ENCODE measurements around the gene CUEDC1.

DNA sequence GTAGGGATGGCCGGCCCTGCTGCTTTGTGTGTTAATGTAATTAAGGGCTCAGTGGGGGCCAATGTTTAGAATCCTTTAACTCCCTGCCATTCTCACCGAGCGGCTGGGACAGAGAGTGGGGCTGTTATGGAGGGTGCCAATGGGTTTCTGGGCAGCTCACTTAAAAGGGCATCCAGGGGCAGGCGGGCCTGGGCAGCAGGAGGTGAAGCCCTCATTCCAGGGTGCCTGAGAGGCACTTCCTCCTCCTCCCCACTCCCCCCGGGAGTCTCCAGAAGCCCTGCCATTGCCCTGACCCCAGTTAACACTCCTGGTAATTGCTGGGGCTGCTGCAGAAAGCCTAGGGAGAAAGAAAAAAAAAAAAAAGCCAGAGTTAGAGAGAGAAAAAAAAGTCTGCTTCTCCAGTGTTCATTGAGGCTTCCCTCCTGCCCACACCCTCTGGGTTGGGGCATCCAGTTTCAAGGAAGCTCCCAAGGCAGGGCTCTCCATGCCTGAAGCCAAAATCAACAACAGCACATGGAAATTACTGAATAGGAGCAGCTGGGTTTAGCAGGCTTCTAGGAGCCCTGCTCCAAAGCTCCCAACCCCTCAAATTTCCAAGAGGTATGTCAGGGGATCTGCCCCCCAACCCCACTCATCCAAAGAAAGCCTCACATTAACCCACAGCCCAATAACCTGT, 28.0 kb downstream of the CUEDC1 start:
- TF ChIP-seq EZH2 (IDR thresholded peaks at IDR 0.05; ENCODE audit: insufficient read depth, poor library complexity, severe bottlenecking) (no peak), EZH2phosphoT487 (IDR thresholded peaks at IDR 0.05; ENCODE audit: insufficient read depth, low read depth) (no peak)
